Astrocyte (in vitro differentiated cells and primary cell): ENCODE data around the gene HES6. TPM values are rescaled to one million over a fixed set of nuclear protein-coding genes. Genes with fewer than 3 reads are reported as not detected.

ENCODE experiments used
- DNase-seq: peaks from one replicate; pipeline ENCODE4 v3.0.0-alpha.2; 2010; ENCODE audit warnings: low read depth
- FAIRE-seq: peaks from 2 replicates; lab custom pipeline; 2011; peaks lifted over from hg19 to GRCh38; lab: Jason Lieb, UNC
- H2AFZ ChIP-seq: 2 replicates; pipeline ENCODE4 v1.6.0; 2012; ENCODE audit warnings: low read depth, low read length, inconsistent platforms
- H3K27ac ChIP-seq: 2 replicates; pipeline ENCODE4 v1.5.1; 2011; ENCODE audit warnings: low read depth, low read length, inconsistent platforms
- H3K27me3 ChIP-seq: 2 replicates; pipeline ENCODE4 v1.6.0; 2011; ENCODE audit warnings: low read length, inconsistent platforms; ENCODE audit not compliant: insufficient read depth
- H3K36me3 ChIP-seq: 2 replicates; pipeline ENCODE4 v1.5.1; 2011; ENCODE audit warnings: low read length, inconsistent platforms; ENCODE audit not compliant: insufficient read depth
- H3K4me1 ChIP-seq: 2 replicates; pipeline ENCODE4 v1.5.1; 2011; ENCODE audit warnings: low read length, inconsistent platforms; ENCODE audit not compliant: insufficient read depth
- H3K4me2 ChIP-seq: 2 replicates; pipeline ENCODE4 v1.6.0; 2012; ENCODE audit warnings: low read length, inconsistent platforms
- H3K4me3 ChIP-seq: 2 replicates; pipeline ENCODE4 v1.5.1; 2011; ENCODE audit warnings: low read depth, mild to moderate bottlenecking, low read length, inconsistent platforms; ENCODE audit not compliant: insufficient read depth
- H3K79me2 ChIP-seq: 2 replicates; pipeline ENCODE4 v1.6.0; 2012; ENCODE audit warnings: mild to moderate bottlenecking, low read length, inconsistent platforms; ENCODE audit not compliant: insufficient read depth
- H3K9ac ChIP-seq: 2 replicates; pipeline ENCODE4 v1.6.0; 2012; ENCODE audit warnings: mild to moderate bottlenecking, low read length, inconsistent platforms
- H3K9me3 ChIP-seq: 2 replicates; pipeline ENCODE4 v1.5.1; 2012; ENCODE audit warnings: low read depth, mild to moderate bottlenecking, low read length, inconsistent platforms; ENCODE audit not compliant: insufficient read depth
- H4K20me1 ChIP-seq: 2 replicates; pipeline ENCODE4 v1.6.0; 2012; ENCODE audit warnings: low read length, inconsistent platforms; ENCODE audit not compliant: insufficient read depth
- H3K27ac Mint-ChIP-seq: one replicate; pipeline ENCODE4 v1.8.0; 2021; ENCODE audit warnings: mild to moderate bottlenecking, mixed read lengths; ENCODE audit not compliant: unreplicated experiment
- H3K27me3 Mint-ChIP-seq: one replicate; pipeline ENCODE4 v1.8.0; 2021; ENCODE audit warnings: low read depth, mixed read lengths; ENCODE audit not compliant: unreplicated experiment
- H3K36me3 Mint-ChIP-seq: one replicate; pipeline ENCODE4 v1.8.0; 2021; ENCODE audit warnings: low read depth, mixed read lengths; ENCODE audit not compliant: unreplicated experiment
- H3K4me1 Mint-ChIP-seq: one replicate; pipeline ENCODE4 v1.8.0; 2021; ENCODE audit warnings: low read depth, mixed read lengths; ENCODE audit not compliant: unreplicated experiment
- H3K4me3 Mint-ChIP-seq: one replicate; pipeline ENCODE4 v1.8.0; 2021; ENCODE audit warnings: mild to moderate bottlenecking, moderate library complexity, mixed read lengths; ENCODE audit not compliant: unreplicated experiment
- H3K9me3 Mint-ChIP-seq: one replicate; pipeline ENCODE4 v1.8.0; 2021; ENCODE audit warnings: mild to moderate bottlenecking, mixed read lengths; ENCODE audit not compliant: unreplicated experiment
- CTCF ChIP-seq: IDR thresholded peaks from 2 replicates; pipeline ENCODE4 v1.5.1; 2011; ENCODE audit warnings: low read depth, mild to moderate bottlenecking, inconsistent platforms, low read length, moderate library complexity; ENCODE audit not compliant: insufficient read depth
- EZH2 ChIP-seq: IDR thresholded peaks from 2 replicates; pipeline ENCODE4 v1.6.1; 2012; ENCODE audit warnings: mild to moderate bottlenecking, low read length, inconsistent platforms; ENCODE audit not compliant: insufficient read depth
- total RNA-seq: library from RNA; stranded (reverse); gene quantifications from 2 replicates; pipeline ENCODE4 v1.2.1, GENCODE V29; 2021

Gene HES6
- total RNA-seq, 1 donor from 2014 or later = 3.0 TPM

DNA sequence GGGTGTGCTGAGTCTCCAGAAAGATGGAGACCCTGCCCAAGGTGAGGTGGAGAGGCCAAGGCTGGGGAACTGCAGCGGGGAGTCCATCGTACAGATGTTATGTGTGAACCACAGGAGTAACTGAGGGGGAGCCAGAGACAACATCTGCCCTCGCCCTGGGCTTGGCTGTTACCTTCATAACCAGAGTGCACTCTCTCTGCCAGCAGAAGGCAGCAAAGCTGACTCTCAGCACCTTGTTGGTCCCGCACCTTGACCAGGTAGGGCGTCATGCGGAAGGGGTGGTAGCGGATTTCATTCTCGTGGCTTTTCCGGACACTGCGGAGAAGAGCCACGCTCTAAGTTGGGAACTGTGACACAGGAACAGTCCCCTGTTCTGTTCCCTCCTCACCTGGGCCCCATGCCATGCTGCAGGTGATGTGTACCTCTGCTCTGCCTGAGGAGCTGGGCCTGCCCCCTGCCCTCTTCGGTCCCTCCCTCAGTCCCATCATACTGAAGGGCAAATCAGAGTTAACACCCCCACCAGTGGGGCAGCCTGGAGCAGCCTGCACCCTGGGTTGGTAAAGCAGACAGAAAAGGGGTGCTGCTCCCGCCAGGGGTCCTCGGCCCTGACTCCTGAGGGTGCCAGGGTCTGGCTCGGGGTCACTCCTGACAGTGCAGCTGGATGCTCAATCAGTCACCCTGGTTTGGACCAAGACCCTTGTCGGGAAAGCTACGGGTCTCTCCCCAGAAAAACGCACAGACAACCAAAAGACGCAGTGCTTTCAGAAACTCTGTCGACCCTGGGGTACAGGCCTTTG is 28.2 kb upstream of the HES6 start:
- Histone ChIP-seq H4K20me1 (no peaks in the 10 kb centered on the region), H3K36me3 (peaks cover 3% of the 10 kb centered on the region), H3K4me1 (peaks cover 7% of the 10 kb centered on the region), H3K79me2 (no peaks in the 10 kb centered on the region), H3K9ac (no peak overlapping the region), H3K4me3 (no peak overlapping the region), H3K27me3 (no peaks in the 10 kb centered on the region), H3K9me3 (no peaks in the 10 kb centered on the region), H3K4me2 (no peak overlapping the region), H3K27ac (no peak overlapping the region), H2AFZ (no peak overlapping the region)
- no peak overlapping the region for H3K4me3 Mint-ChIP-seq
- H3K36me3 Mint-ChIP-seq = peaks cover 7% of the 10 kb centered on the region
- TF ChIP-seq EZH2 (no peak), CTCF (no peak)
- peaks cover 6% of the 10 kb centered on the region for H3K27me3 Mint-ChIP-seq
- FAIRE-seq = no peak
- DNase-seq = no peak
- H3K9me3 Mint-ChIP-seq = no peaks in the 10 kb centered on the region
- peaks cover 11% of the 10 kb centered on the region for H3K4me1 Mint-ChIP-seq
- H3K27ac Mint-ChIP-seq = no peak overlapping the region

GRCh38 chr2:238267341-238267710 is 27.5 kb upstream of the HES6 start:
- H3K4me2 ChIP-seq = no peak overlapping the region
- peaks cover 3% of the 10 kb centered on the region for H3K36me3 ChIP-seq
- no peak overlapping the region for H3K27ac ChIP-seq
- no peaks in the 10 kb centered on the region for H4K20me1 ChIP-seq
- Mint-ChIP-seq H3K36me3 (peaks cover 7% of the 10 kb centered on the region), H3K27me3 (peaks cover 6% of the 10 kb centered on the region), H3K4me3 (no peak overlapping the region), H3K4me1 (peaks cover 12% of the 10 kb centered on the region), H3K27ac (no peak overlapping the region), H3K9me3 (no peaks in the 10 kb centered on the region)
- no peaks in the 10 kb centered on the region for H3K9me3 ChIP-seq
- no peak overlapping the region for H3K9ac ChIP-seq
- FAIRE-seq (no peak), DNase-seq (no peak)
- TF ChIP-seq CTCF = no peak
- peaks cover 7% of the 10 kb centered on the region for H3K4me1 ChIP-seq
- no peaks in the 10 kb centered on the region for H3K27me3 ChIP-seq
- H3K4me3 ChIP-seq = no peak overlapping the region
- H3K79me2 ChIP-seq = no peaks in the 10 kb centered on the region
- H2AFZ ChIP-seq = no peak overlapping the region

- H3K4me1 Mint-ChIP-seq = peaks cover 21% of the 10 kb centered on the region
- H3K9me3 Mint-ChIP-seq = no peaks in the 10 kb centered on the region
- H3K4me3 ChIP-seq = no peak overlapping the region
- no peaks in the 10 kb centered on the region for H3K79me2 ChIP-seq
- H3K27ac Mint-ChIP-seq = no peak overlapping the region
- H3K27me3 Mint-ChIP-seq = peaks cover 6% of the 10 kb centered on the region
- H4K20me1 ChIP-seq = no peaks in the 10 kb centered on the region
- no peak for TF ChIP-seq EZH2
- TF ChIP-seq CTCF = no peak
- H3K4me3 Mint-ChIP-seq = no peak overlapping the region
- no peak overlapping the region for H3K9ac ChIP-seq
- no peak overlapping the region for H2AFZ ChIP-seq
- FAIRE-seq = no peak
- peaks cover 13% of the 10 kb centered on the region for H3K4me1 ChIP-seq
- H3K36me3 ChIP-seq = peaks cover 3% of the 10 kb centered on the region
- H3K36me3 Mint-ChIP-seq = peaks cover 5% of the 10 kb centered on the region
- H3K27ac ChIP-seq = no peak overlapping the region
- H3K27me3 ChIP-seq = no peaks in the 10 kb centered on the region
- no peak for DNase-seq
- no peaks in the 10 kb centered on the region for H3K9me3 ChIP-seq
- no peak overlapping the region for H3K4me2 ChIP-seq
Observed at GRCh38 chr2:238265605-238266004, 25.8 kb upstream of the HES6 start.
